MM.1S (cell line): Measurements from ENCODE around the gene AHCY.

Experiments used
- CTCF ChIP-seq: fragments of 300-600 bp; sonication (generic); IDR thresholded peaks from 2 replicates; pipeline ENCODE4 v1.5.1; 2016; ENCODE audit warnings: antibody characterized with exemption, low read length, mixed read lengths
- EZH2phosphoT487 ChIP-seq: fragments of 300-600 bp; sonication (generic); IDR thresholded peaks from 2 replicates; pipeline ENCODE4 v1.6.1; 2018; ENCODE audit warnings: antibody characterized with exemption, low read length

DNA sequence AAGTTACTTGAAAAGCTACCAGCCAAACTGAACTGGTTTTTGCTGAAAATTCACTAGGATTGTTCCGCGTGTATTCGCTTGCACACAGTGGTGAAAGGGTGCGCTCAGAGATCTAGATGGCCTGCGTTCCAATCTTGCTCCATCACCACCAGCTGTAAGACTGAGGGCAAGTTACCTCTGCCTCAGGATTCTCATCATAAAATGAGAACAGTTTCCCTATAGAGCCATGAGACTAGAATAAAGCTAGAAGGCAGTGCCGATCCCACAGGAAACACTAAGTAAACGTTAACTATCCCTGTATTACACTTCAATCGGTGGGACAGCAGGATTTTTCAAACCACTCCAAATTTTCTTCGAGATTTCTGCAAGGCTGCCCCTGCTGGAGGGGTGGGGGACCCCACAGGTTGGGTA is 838 bp downstream of the AHCY start:
- TF ChIP-seq EZH2phosphoT487 = no peak
- 0 out of 2 replicates have a peak, but pooled peaks have one; percentile 11 for TF ChIP-seq CTCF
